Breast epithelium (tissue), 3 donors: ENCODE measurements around the gene MEOX1.

Source experiments
- CTCF ChIP-seq, 3 donors: fragments of 450-650 bp; IDR thresholded peaks; one replicate each; pipeline ENCODE4 v1.5.1; 2016 to 2017; ENCODE audit warnings: antibody characterized with exemption in 3 of 3, mild to moderate bottlenecking in 3 of 3, moderate library complexity in 3 of 3
- POLR2A ChIP-seq: fragments of 450-650 bp; IDR thresholded peaks from one replicate; pipeline ENCODE4 v1.6.1; 2016; ENCODE audit warnings: antibody characterized with exemption, mild to moderate bottlenecking, moderate library complexity

GRCh38 chr17:43612515-43612914 is 49.2 kb downstream of the MEOX1 start:
- no peak for TF ChIP-seq POLR2A
- TF ChIP-seq CTCF (IDR thresholded peaks at IDR 0.05) = no peak
